K562 (cell line): Measurements from ENCODE around the gene LAMA3. TPM values are rescaled to one million over a fixed set of nuclear protein-coding genes. Genes with fewer than 3 reads are reported as not detected.

ENCODE experiments used
- ATAC-seq: fragments of 200-7000 bp; cut with Tn5 transposase; 3 replicates; pipeline ENCODE4 v1.9.1; 2020; ENCODE audit warnings: moderate library complexity
- BruUV-seq: library from RNA; stranded (reverse); fragments of 400-500 nt; replicated peaks from 2 replicates; lab custom pipeline; 2021; lab: Mats Ljungman, UMichigan
- CTCF ChIA-PET: fragments of 300-600 bp; formaldehyde crosslinking; extraction: SDS; loops from one replicate; lab custom pipeline; 2021; ENCODE audit warnings: low intra/inter-chr PET ratio; lab: Yijun Ruan, JAX
- POLR2A ChIA-PET: fragments of 300-600, 350-650 bp; sonication (Branson Sonifier 250); formaldehyde crosslinking; extraction: SDS; loops from one replicate; lab custom pipeline; 2021; ENCODE audit warnings: antibody characterized with exemption, inconsistent platforms; lab: Yijun Ruan, JAX
- DNase-seq, 4 experiments: peaks; one replicate each; pipeline versions ENCODE4 v3.0.0 to v3.0.0-alpha.2; 2011 to 2018; ENCODE audit warnings: low spot score in 3 of 4, mixed read lengths in 3 of 4; ENCODE audit errors: extremely low read depth in 1 of 4
- FAIRE-seq: peaks from 2 replicates; lab custom pipeline; 2011; peaks lifted over from hg19 to GRCh38; lab: Jason Lieb, UNC
- H2AFZ ChIP-seq: 2 replicates; pipeline ENCODE4 v1.6.0; 2011; ENCODE audit warnings: low read depth, low read length, control low read depth, inconsistent platforms
- H3K27ac ChIP-seq: fragments of 200-600 bp; 3 replicates; pipeline ENCODE4 v1.8.0; 2011; ENCODE audit warnings: low read depth, mild to moderate bottlenecking, control low read depth, inconsistent platforms, low read length, moderate library complexity, mixed read lengths; ENCODE audit errors: extremely low read depth
- H3K27me3 ChIP-seq, 2 experiments: fragments of 300-600 bp in 1 of 2; 2 replicates in 1 of 2; 3 replicates in 1 of 2; pipeline versions ENCODE4 v1.6.0 to v1.8.0; 2011; ENCODE audit warnings: inconsistent platforms in 2 of 2, low read length in 2 of 2, mild to moderate bottlenecking in 1 of 2, mixed read lengths in 1 of 2, moderate library complexity in 1 of 2; ENCODE audit not compliant: control insufficient read depth in 2 of 2, insufficient read depth in 2 of 2
- H3K36me3 ChIP-seq: fragments of 300-600 bp; 3 replicates; pipeline ENCODE4 v1.8.0; 2011; ENCODE audit warnings: mild to moderate bottlenecking, low read length, inconsistent platforms; ENCODE audit not compliant: control insufficient read depth, insufficient read depth
- H3K4me1 ChIP-seq, 2 experiments: fragments of 200-600 bp in 1 of 2; replicated peaks in 1 of 2; 2 replicates in 1 of 2; 3 replicates in 1 of 2; pipeline versions ENCODE4 v1.5.1 to v1.8.0; 2011; ENCODE audit warnings: inconsistent platforms in 2 of 2, low read length in 2 of 2, mild to moderate bottlenecking in 1 of 2, mixed read lengths in 1 of 2, moderate library complexity in 1 of 2; ENCODE audit not compliant: control insufficient read depth in 2 of 2, insufficient read depth in 2 of 2
- H3K4me2 ChIP-seq: 2 replicates; pipeline ENCODE4 v1.6.1; 2011; ENCODE audit warnings: low read length, control low read depth, inconsistent platforms, mixed read lengths; ENCODE audit not compliant: insufficient read depth
- H3K4me3 ChIP-seq: fragments of 200-600 bp; sonication (generic), shearing (Covaris generic); 2 replicates; pipeline ENCODE4 v1.5.1; 2016; ENCODE audit warnings: control low read depth, inconsistent platforms
- H3K79me2 ChIP-seq: fragments of 200-600 bp; 3 replicates; pipeline ENCODE4 v1.8.0; 2011; ENCODE audit warnings: low read length, inconsistent platforms; ENCODE audit not compliant: control insufficient read depth, insufficient read depth
- H3K9ac ChIP-seq, 2 experiments: 2 replicates each; pipeline versions ENCODE4 v1.6.0 to v1.6.1; 2011; ENCODE audit warnings: low read depth in 2 of 2, low read length in 2 of 2, control low read depth in 1 of 2, inconsistent platforms in 1 of 2, mild to moderate bottlenecking in 1 of 2, mixed read lengths in 1 of 2; ENCODE audit not compliant: insufficient read depth in 1 of 2
- H3K9me1 ChIP-seq: one replicate; pipeline ENCODE4 v1.6.0; 2011; ENCODE audit warnings: inconsistent platforms, mild to moderate bottlenecking, low read length, moderate library complexity; ENCODE audit not compliant: control insufficient read depth, insufficient read depth
- H3K9me3 ChIP-seq: replicated peaks from 2 replicates; pipeline ENCODE4 v1.5.1; 2011; ENCODE audit warnings: low read depth, low read length, inconsistent platforms; ENCODE audit not compliant: control insufficient read depth, insufficient read depth
- H4K20me1 ChIP-seq: replicated peaks from 2 replicates; pipeline ENCODE4 v1.6.1; 2011; ENCODE audit warnings: low read length, inconsistent platforms, mixed read lengths; ENCODE audit not compliant: control insufficient read depth, insufficient read depth
- ATF7 ChIP-seq: fragments of 450-650 bp; IDR thresholded peaks from 2 replicates; pipeline ENCODE4 v1.7.1; 2014; ENCODE audit warnings: mild to moderate bottlenecking, moderate library complexity
- CREM ChIP-seq: IDR thresholded peaks from 2 replicates; pipeline ENCODE4 v1.6.1; 2014; ENCODE audit warnings: antibody characterized with exemption, low read depth
- WGBS: fragments of 100-300 bp; shearing (Covaris generic); methylation state at CpG from one replicate; pipeline ENCODE4 v1.1.6; 2016; ENCODE audit warnings: low coverage, mixed read lengths; ENCODE audit not compliant: insufficient coverage; ENCODE audit errors: missing lambda C conversion rate; 5-methylcytosine and 5-hydroxymethylcytosine counted together
- in situ Hi-C: fragments of 300-500 bp; cut with MboI; formaldehyde crosslinking; loops from 4 replicates; pipeline ENCODE4 v1.15.0; 2018; ENCODE audit warnings: inconsistent platforms, mixed read lengths
- intact Hi-C: fragments of 100-400 bp; cut with micrococcal nuclease; formaldehyde crosslinking; loops from 2 replicates; pipeline ENCODE4 v1.14.2; 2022
- polyA plus RNA-seq, 8 experiments: library from polyadenylated mRNA; depleted of rRNA in 4 of 8; stranded (reverse) in 5 of 8; unstranded in 3 of 8; fragments of >200 nt; fragmentation: Nextera tagmentation in 2 of 8; fragmentation: Illumina TruSeq in 1 of 8; extraction: Ambion mirVana in 2 of 8; extraction: Trizol in 1 of 8; gene quantifications; 2 replicates each; pipeline versions ENCODE4 v1.2.1 to v1.2.3, GENCODE V29; 2011 to 2014; ENCODE audit warnings: inconsistent platforms in 1 of 8, missing spikeins in 1 of 8
- total RNA-seq, 7 experiments: library from RNA; depleted of rRNA in 6 of 7; stranded (reverse); fragments of >200 nt in 6 of 7; fragmentation: Illumina TruSeq in 2 of 7; extraction: Trizol in 2 of 7; gene quantifications; 2 replicates each; pipeline versions ENCODE4 v1.2.1 to v1.2.3, GENCODE V29; 2011 to 2021; ENCODE audit warnings: low replicate concordance in 1 of 7
- TF ChIP-seq, protein P1 (sequence below): fragments of 450-650 bp; IDR thresholded peaks from 2 replicates; pipeline ENCODE4 v1.6.1; 2016; ENCODE audit warnings: missing biosample characterization, missing genetic modification characterization
- TF ChIP-seq, protein P2 (sequence below): fragments of 450-650 bp; IDR thresholded peaks from 2 replicates; pipeline ENCODE4 v1.6.1; 2017; ENCODE audit warnings: mild to moderate bottlenecking, moderate library complexity
- TF ChIP-seq, protein P3 (sequence below), 3 experiments: IDR thresholded peaks in 2 of 3; conservative IDR thresholded peaks in 1 of 3; 2 replicates each; pipeline ENCODE4 v1.5.1; 2011 to 2012; ENCODE audit warnings: low read length in 3 of 3, mild to moderate bottlenecking in 3 of 3, control low read depth in 2 of 3, improper control_type of control experiment in 1 of 3, inconsistent platforms in 1 of 3, low read depth in 1 of 3, mixed read lengths in 1 of 3, moderate library complexity in 1 of 3; ENCODE audit not compliant: insufficient read depth in 2 of 3

The LAMA3 gene
- total and polyA plus RNA-seq, 9 of the 15 experiments (the other 6 are each of a cell fraction or from before 2014, with no cell fraction given) = 0.07 TPM; not detected in 8

DNA sequence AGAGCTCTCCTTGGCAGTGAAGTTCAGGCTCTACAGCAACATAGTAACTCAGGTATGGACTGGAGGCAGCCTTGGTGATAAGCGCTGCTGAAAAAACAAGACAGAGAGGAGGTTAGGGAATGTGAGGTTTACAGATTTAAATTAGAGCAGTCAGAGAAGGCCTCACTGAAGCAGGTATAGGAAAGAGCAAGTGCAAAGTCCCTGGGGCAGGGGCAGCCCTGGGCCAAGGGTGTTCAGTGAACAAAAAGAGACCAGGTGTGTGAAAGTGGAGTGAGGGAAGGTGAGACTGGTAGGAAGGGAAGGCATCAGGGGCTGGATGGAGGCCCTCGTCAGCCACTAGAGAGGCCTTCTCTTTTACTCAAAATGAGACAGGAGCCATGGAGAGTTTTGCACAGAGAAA lies 89.6 kb downstream of the LAMA3 start (continued):
- TF ChIP-seq, protein P1, sequence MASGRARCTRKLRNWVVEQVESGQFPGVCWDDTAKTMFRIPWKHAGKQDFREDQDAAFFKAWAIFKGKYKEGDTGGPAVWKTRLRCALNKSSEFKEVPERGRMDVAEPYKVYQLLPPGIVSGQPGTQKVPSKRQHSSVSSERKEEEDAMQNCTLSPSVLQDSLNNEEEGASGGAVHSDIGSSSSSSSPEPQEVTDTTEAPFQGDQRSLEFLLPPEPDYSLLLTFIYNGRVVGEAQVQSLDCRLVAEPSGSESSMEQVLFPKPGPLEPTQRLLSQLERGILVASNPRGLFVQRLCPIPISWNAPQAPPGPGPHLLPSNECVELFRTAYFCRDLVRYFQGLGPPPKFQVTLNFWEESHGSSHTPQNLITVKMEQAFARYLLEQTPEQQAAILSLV (tag) = no peak

DNA sequence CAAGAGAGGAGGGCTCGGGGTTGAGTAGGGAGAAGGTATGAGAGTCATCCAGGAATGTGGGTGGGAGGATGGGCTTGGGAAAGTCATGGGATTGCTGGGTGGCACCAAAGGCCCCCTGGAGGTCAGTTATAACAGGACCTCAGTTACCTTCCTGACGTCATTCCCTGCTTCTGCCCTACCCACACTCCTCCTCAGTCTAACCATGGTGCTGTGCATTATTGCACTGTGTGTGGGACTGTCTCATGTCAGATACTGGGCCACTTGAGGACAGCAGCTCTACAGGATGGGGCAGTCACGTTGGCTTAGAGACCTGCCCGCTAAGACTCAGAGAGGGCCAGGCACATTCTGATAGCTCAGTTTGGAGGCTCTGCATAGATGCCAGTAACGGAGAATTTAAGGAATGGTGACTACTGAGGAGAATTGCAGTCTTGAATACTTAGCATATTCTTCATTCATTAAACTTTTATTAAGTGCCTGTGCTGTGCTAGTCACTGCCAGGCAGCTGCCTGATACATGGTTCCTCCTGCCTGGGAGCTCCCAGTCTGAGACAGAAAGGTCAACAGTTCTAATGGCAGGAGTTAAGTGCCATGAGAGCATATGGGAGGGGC lies 90.5 kb downstream of the LAMA3 start:
- Histone ChIP-seq H3K27ac (no peak overlapping the region), H3K36me3 (no peaks in the 10 kb centered on the region), H2AFZ (no peak overlapping the region), H3K79me2 (no peaks in the 10 kb centered on the region), H3K9me3 (no peaks in the 10 kb centered on the region), H3K4me2 (no peak overlapping the region), H3K4me1 (no peaks in the 10 kb centered on the region), H3K4me3 (no peak overlapping the region), H3K9ac (no peak overlapping the region), H4K20me1 (no peaks in the 10 kb centered on the region)
- DNase-seq = peak in 2 of 4 experiments; percentile 22 to 33
- intact Hi-C loops = no loop called here
- FAIRE-seq = no peak
- 1% methylated on average over 5 of the region's 5 CpGs for WGBS
- POLR2A ChIA-PET = no interaction called here
- no TSS peak for BruUV-seq
- CTCF ChIA-PET = no interaction called here
- TF ChIP-seq, protein P2, sequence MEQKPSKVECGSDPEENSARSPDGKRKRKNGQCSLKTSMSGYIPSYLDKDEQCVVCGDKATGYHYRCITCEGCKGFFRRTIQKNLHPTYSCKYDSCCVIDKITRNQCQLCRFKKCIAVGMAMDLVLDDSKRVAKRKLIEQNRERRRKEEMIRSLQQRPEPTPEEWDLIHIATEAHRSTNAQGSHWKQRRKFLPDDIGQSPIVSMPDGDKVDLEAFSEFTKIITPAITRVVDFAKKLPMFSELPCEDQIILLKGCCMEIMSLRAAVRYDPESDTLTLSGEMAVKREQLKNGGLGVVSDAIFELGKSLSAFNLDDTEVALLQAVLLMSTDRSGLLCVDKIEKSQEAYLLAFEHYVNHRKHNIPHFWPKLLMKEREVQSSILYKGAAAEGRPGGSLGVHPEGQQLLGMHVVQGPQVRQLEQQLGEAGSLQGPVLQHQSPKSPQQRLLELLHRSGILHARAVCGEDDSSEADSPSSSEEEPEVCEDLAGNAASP = no peak
- TF ChIP-seq CREM = peak; percentile 42; the same call in 1 of the 2 replicates
- TF ChIP-seq ATF7 = peak; percentile 38; the same call in 1 of the 2 replicates
- TF ChIP-seq, protein P3, sequence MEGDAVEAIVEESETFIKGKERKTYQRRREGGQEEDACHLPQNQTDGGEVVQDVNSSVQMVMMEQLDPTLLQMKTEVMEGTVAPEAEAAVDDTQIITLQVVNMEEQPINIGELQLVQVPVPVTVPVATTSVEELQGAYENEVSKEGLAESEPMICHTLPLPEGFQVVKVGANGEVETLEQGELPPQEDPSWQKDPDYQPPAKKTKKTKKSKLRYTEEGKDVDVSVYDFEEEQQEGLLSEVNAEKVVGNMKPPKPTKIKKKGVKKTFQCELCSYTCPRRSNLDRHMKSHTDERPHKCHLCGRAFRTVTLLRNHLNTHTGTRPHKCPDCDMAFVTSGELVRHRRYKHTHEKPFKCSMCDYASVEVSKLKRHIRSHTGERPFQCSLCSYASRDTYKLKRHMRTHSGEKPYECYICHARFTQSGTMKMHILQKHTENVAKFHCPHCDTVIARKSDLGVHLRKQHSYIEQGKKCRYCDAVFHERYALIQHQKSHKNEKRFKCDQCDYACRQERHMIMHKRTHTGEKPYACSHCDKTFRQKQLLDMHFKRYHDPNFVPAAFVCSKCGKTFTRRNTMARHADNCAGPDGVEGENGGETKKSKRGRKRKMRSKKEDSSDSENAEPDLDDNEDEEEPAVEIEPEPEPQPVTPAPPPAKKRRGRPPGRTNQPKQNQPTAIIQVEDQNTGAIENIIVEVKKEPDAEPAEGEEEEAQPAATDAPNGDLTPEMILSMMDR (IDR thresholded peaks at IDR 0.05 in 2 of 3, conservative IDR thresholded peaks at IDR 0.05 in 1 of 3; ENCODE audit: insufficient read depth in 2 of 3, low read depth in 1 of 3, low read length in 3 of 3) = peak in 2 of 3 experiments; percentile 18 to 26; a peak in 1 of 6 replicates
- TF ChIP-seq, all 486 proteins: peak for 3
- peak; percentile 74 for ATAC-seq
- peaks cover 2 to 5% of the 10 kb centered on the region in 2 experiments; a peak in 2 of 5 replicates for H3K27me3 ChIP-seq
- in situ Hi-C loops = no loop called here
- no peaks in the 10 kb centered on the region for H3K9me1 ChIP-seq
